ENCODE measurements around the gene SEMA4B. TPM values are rescaled to one million over a fixed set of nuclear protein-coding genes. Genes with fewer than 3 reads are reported as not detected.

Gene SEMA4B, protein sequence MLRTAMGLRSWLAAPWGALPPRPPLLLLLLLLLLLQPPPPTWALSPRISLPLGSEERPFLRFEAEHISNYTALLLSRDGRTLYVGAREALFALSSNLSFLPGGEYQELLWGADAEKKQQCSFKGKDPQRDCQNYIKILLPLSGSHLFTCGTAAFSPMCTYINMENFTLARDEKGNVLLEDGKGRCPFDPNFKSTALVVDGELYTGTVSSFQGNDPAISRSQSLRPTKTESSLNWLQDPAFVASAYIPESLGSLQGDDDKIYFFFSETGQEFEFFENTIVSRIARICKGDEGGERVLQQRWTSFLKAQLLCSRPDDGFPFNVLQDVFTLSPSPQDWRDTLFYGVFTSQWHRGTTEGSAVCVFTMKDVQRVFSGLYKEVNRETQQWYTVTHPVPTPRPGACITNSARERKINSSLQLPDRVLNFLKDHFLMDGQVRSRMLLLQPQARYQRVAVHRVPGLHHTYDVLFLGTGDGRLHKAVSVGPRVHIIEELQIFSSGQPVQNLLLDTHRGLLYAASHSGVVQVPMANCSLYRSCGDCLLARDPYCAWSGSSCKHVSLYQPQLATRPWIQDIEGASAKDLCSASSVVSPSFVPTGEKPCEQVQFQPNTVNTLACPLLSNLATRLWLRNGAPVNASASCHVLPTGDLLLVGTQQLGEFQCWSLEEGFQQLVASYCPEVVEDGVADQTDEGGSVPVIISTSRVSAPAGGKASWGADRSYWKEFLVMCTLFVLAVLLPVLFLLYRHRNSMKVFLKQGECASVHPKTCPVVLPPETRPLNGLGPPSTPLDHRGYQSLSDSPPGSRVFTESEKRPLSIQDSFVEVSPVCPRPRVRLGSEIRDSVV
- 10 to 100 TPM; 57.7 to 90.0 (median 77.0) TPM for total RNA-seq
- 10 to 100 TPM; 16.4 to 25.0 (median 16.7) TPM for polyA plus RNA-seq
- long read RNA-seq, donor 1, transcript SEMA4B-202 (14 exons, 3,807 nt) = major isoform, 6 of 23 reads
- long read RNA-seq, donor 1, partial matches to known transcripts = 15 of 23 reads
- long read RNA-seq, donor 1, other reads (novel, unspliced or antisense) = 0 of 23 reads
- long read RNA-seq, donor 2, partial matches to known transcripts = 0 of 3 reads
- long read RNA-seq, donor 2, other reads (novel, unspliced or antisense) = 0 of 3 reads

DNA sequence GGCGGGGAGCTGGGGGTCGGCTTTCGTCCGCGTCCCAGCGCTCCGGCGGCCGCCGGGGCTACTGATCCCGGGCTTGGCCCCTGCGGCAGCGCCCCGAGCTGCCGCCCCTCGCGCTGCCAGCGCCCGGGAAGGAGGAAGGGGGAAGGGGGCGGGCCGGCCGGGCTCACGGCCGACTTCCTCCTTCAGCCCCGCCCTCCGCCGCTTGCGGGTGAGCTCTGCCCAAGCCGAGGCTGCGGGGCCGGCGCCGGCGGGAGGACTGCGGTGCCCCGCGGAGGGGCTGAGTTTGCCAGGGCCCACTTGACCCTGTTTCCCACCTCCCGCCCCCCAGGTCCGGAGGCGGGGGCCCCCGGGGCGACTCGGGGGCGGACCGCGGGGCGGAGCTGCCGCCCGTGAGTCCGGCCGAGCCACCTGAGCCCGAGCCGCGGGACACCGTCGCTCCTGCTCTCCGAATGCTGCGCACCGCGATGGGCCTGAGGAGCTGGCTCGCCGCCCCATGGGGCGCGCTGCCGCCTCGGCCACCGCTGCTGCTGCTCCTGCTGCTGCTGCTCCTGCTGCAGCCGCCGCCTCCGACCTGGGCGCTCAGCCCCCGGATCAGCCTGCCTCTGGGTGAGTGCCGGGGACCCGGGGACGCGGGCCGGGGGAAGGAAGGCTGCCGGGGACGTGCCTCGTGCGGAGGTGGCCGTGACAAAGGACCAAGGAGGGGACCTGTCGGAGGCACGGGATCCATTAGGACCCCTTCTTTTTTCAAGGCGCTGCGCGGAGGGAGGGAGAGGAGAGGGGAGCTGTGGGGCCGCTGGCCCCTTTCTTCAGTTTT, at the start of gene SEMA4B:
Gene SEMA4B, plus strand, starts transcription at position 201 of the 814 bp plus-strand sequence. Its CDS starts 249 bp downstream, at position 450.
- 0 to 1% (median 1%) methylated on average over 45 to 87 of the region's 88 CpGs for WGBS, 5 donors
- Histone ChIP-seq H3K36me3 (peaks cover 0 to 39% (median 2%) of the 10 kb centered on the region in 6 donors), H3K4me1 (peaks cover 28 to 87% (median 64%) of the 10 kb centered on the region in 6 donors), H3K27me3 (replicated peaks in 1 of 7) (no peaks in the 10 kb centered on the region), H3K4me3 (peak within 1 kb of the TSS; percentile 62 to 95 (median 89)), H3K9me3 (no peaks in the 10 kb centered on the region), H3K27ac (peak within 1 kb of the TSS; percentile 84 to 94 (median 86))
- TF ChIP-seq, protein P1, sequence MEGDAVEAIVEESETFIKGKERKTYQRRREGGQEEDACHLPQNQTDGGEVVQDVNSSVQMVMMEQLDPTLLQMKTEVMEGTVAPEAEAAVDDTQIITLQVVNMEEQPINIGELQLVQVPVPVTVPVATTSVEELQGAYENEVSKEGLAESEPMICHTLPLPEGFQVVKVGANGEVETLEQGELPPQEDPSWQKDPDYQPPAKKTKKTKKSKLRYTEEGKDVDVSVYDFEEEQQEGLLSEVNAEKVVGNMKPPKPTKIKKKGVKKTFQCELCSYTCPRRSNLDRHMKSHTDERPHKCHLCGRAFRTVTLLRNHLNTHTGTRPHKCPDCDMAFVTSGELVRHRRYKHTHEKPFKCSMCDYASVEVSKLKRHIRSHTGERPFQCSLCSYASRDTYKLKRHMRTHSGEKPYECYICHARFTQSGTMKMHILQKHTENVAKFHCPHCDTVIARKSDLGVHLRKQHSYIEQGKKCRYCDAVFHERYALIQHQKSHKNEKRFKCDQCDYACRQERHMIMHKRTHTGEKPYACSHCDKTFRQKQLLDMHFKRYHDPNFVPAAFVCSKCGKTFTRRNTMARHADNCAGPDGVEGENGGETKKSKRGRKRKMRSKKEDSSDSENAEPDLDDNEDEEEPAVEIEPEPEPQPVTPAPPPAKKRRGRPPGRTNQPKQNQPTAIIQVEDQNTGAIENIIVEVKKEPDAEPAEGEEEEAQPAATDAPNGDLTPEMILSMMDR (IDR thresholded peaks at IDR 0.05 in 8 of 11, conservative IDR thresholded peaks at IDR 0.05 in 3 of 11) = peak in 2 of 11 experiments; percentile 8 to 17
- TF ChIP-seq POLR2AphosphoS5 (IDR thresholded peaks at IDR 0.05) (peak; percentile 88 to 89 (median 89)), POLR2A (IDR thresholded peaks at IDR 0.05) (peak in 2 of 3 donors; percentile 51 to 78)
- DNase-seq = peak; percentile 97
- intact Hi-C loops (cut with DNase I; ENCODE audit: low total_unique reads) = no loop called here

DNA sequence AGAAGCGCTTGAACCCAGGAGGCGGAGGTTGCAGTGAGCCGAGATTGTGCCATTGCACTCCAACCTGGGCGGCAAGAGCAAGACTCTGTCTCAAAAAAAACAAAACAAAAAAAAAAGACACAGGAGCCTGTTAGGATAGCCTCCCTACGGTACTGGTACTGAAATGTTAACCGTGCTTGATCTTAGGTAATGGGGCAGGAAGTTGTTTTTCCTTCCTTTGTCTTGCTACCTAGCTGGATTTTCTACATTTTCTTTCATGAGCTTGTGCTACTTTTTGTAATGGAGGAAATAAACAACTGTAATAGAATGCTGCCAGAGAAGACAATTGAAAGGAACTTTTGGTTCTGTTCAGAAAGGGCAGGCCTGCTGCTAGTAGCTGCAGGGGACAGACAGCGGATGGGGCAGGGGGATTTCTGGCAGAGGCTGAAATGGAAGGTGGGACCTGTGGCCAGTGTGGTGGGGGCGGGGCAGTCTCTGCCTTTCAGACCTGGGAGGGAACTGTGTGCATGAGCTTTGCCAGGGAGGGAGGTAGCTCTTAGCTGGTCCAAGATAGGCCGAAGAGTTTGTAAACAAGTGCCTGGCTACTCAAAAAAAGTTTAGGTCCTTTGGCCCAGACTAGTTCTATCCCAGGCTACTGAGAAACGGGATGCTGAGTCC, 49.0 kb upstream of the SEMA4B start:
- TF ChIP-seq POLR2A (IDR thresholded peaks at IDR 0.05) = no peak
- no peak for TF ChIP-seq POLR2AphosphoS5 (IDR thresholded peaks at IDR 0.05)
- TF ChIP-seq, protein P1 (IDR thresholded peaks at IDR 0.05 in 8 of 11, conservative IDR thresholded peaks at IDR 0.05 in 3 of 11) = no peak
- intact Hi-C loops (cut with DNase I; ENCODE audit: low total_unique reads) = no loop called here
- Histone ChIP-seq H3K27ac (no peak overlapping the region), H3K4me3 (no peak overlapping the region), H3K9me3 (no peaks in the 10 kb centered on the region), H3K4me1 (peaks cover 0 to 6% (median 0%) of the 10 kb centered on the region in 6 donors), H3K36me3 (no peaks in the 10 kb centered on the region), H3K27me3 (replicated peaks in 1 of 7) (no peaks in the 10 kb centered on the region)
- 69 to 80% (median 76%) methylated on average over 10 of the region's 10 CpGs for WGBS, 5 donors
- no peak for DNase-seq

DNA sequence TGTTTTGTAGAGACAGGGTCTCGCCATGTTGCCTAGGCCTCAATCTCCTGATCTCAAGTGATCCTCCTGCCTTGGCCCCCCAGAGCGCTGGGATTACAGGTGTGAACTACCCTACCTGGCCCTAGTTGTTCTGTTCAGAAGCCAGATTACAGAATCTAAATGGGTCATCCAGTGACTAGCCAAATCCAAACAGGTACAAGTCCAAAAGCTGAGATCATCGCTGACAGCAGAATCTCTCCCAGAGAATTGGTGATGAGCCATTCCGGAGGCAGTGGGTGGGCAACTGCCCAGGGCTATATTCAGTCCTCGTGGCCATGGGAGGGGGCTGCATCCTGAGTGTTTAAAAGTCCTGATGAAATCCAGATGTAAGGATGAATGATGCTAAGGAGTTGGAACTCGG, 47.5 kb upstream of the SEMA4B start:
- intact Hi-C loops (cut with DNase I; ENCODE audit: low total_unique reads) = no loop called here
- TF ChIP-seq, protein P1 (IDR thresholded peaks at IDR 0.05 in 8 of 11, conservative IDR thresholded peaks at IDR 0.05 in 3 of 11) = no peak
- TF ChIP-seq POLR2AphosphoS5 (IDR thresholded peaks at IDR 0.05) = no peak
- TF ChIP-seq POLR2A (IDR thresholded peaks at IDR 0.05) = no peak

More for the DNA sequence above, 47.5 kb upstream of the SEMA4B start:
- H3K27ac ChIP-seq = no peak overlapping the region
- no peak for DNase-seq
- H3K36me3 ChIP-seq = no peaks in the 10 kb centered on the region
- H3K27me3 ChIP-seq (replicated peaks in 1 of 7) = no peaks in the 10 kb centered on the region
- H3K9me3 ChIP-seq = no peaks in the 10 kb centered on the region
- H3K4me3 ChIP-seq = no peak overlapping the region
- peaks cover 6 to 16% (median 9%) of the 10 kb centered on the region in 6 donors for H3K4me1 ChIP-seq
- WGBS, 5 donors = 90 to 95% (median 91%) methylated on average over 6 of the region's 6 CpGs
